ENCODE results near the gene BABAM2.

The BABAM2 gene

GRCh38 chr2:28067602-28068001, 177.1 kb downstream of the BABAM2 start:
- Histone ChIP-seq H3K27me3 (ENCODE audit: control insufficient read depth in 1 of 2, insufficient read depth in 2 of 2, low read length in 2 of 2) (no peaks in the 10 kb centered on the region), H3K36me3 (ENCODE audit: control insufficient read depth in 2 of 2, insufficient read depth in 2 of 2, low read length in 2 of 2) (no peaks in the 10 kb centered on the region), H3K4me3 (ENCODE audit: low read length in 2 of 2) (no peak overlapping the region), H3K4me1 (ENCODE audit: control insufficient read depth, insufficient read depth, low read length) (no peaks in the 10 kb centered on the region), H3K9me3 (ENCODE audit: control insufficient read depth in 2 of 2, low read length in 2 of 2) (no peaks in the 10 kb centered on the region), H3K27ac (ENCODE audit: low read length) (no peak overlapping the region), H3K9ac (ENCODE audit: low read length in 2 of 2) (no peak overlapping the region)

- Histone ChIP-seq H3K9ac (ENCODE audit: low read length in 2 of 2) (no peak overlapping the region), H3K27me3 (ENCODE audit: control insufficient read depth in 1 of 2, insufficient read depth in 2 of 2, low read length in 2 of 2) (no peaks in the 10 kb centered on the region), H3K4me3 (ENCODE audit: low read length in 2 of 2) (no peak overlapping the region), H3K9me3 (ENCODE audit: control insufficient read depth in 2 of 2, low read length in 2 of 2) (no peaks in the 10 kb centered on the region), H3K36me3 (ENCODE audit: control insufficient read depth in 2 of 2, insufficient read depth in 2 of 2, low read length in 2 of 2) (no peaks in the 10 kb centered on the region), H3K4me1 (ENCODE audit: control insufficient read depth, insufficient read depth, low read length) (no peaks in the 10 kb centered on the region), H3K27ac (ENCODE audit: low read length) (no peak overlapping the region)
These were observed 177.6 kb downstream of the BABAM2 start for GRCh38 chr2:28068088-28068487.

- no peak overlapping the region for H3K27ac ChIP-seq (ENCODE audit: low read length)
- no peak overlapping the region for H3K9ac ChIP-seq (ENCODE audit: low read length in 2 of 2)
- H3K4me3 ChIP-seq (ENCODE audit: low read length in 2 of 2), result no peak overlapping the region
- no peaks in the 10 kb centered on the region for H3K27me3 ChIP-seq (ENCODE audit: control insufficient read depth in 1 of 2, insufficient read depth in 2 of 2, low read length in 2 of 2)
- no peaks in the 10 kb centered on the region for H3K4me1 ChIP-seq (ENCODE audit: control insufficient read depth, insufficient read depth, low read length)
- H3K36me3 ChIP-seq (ENCODE audit: control insufficient read depth in 2 of 2, insufficient read depth in 2 of 2, low read length in 2 of 2), result no peaks in the 10 kb centered on the region
- no peaks in the 10 kb centered on the region for H3K9me3 ChIP-seq (ENCODE audit: control insufficient read depth in 2 of 2, low read length in 2 of 2)
These were observed 178.0 kb downstream of the BABAM2 start for GRCh38 chr2:28068527-28068926.

- H3K9me3 ChIP-seq (ENCODE audit: control insufficient read depth in 2 of 2, low read length in 2 of 2), result no peaks in the 10 kb centered on the region
- no peaks in the 10 kb centered on the region for H3K36me3 ChIP-seq (ENCODE audit: control insufficient read depth in 2 of 2, insufficient read depth in 2 of 2, low read length in 2 of 2)
- H3K4me3 ChIP-seq (ENCODE audit: low read length in 2 of 2), result no peak overlapping the region
- H3K27me3 ChIP-seq (ENCODE audit: control insufficient read depth in 1 of 2, insufficient read depth in 2 of 2, low read length in 2 of 2), result no peaks in the 10 kb centered on the region
- no peak overlapping the region for H3K9ac ChIP-seq (ENCODE audit: low read length in 2 of 2)
- H3K27ac ChIP-seq (ENCODE audit: low read length), result no peak overlapping the region
- H3K4me1 ChIP-seq (ENCODE audit: control insufficient read depth, insufficient read depth, low read length), result no peaks in the 10 kb centered on the region
These were observed 180.7 kb downstream of the BABAM2 start for GRCh38 chr2:28071221-28071620.

GRCh38 chr2:28074137-28074536, 183.6 kb downstream of the BABAM2 start:
- Histone ChIP-seq H3K9ac (ENCODE audit: low read length in 2 of 2) (no peak overlapping the region), H3K4me1 (ENCODE audit: control insufficient read depth, insufficient read depth, low read length) (no peaks in the 10 kb centered on the region), H3K27me3 (ENCODE audit: control insufficient read depth in 1 of 2, insufficient read depth in 2 of 2, low read length in 2 of 2) (no peaks in the 10 kb centered on the region), H3K36me3 (ENCODE audit: control insufficient read depth in 2 of 2, insufficient read depth in 2 of 2, low read length in 2 of 2) (no peaks in the 10 kb centered on the region), H3K4me3 (ENCODE audit: low read length in 2 of 2) (no peak overlapping the region), H3K9me3 (ENCODE audit: control insufficient read depth in 2 of 2, low read length in 2 of 2) (no peaks in the 10 kb centered on the region), H3K27ac (ENCODE audit: low read length) (no peak overlapping the region)

GRCh38 chr2:28080911-28081310, 190.4 kb downstream of the BABAM2 start:
- Histone ChIP-seq H3K9ac (ENCODE audit: low read length in 2 of 2) (no peak overlapping the region), H3K4me1 (ENCODE audit: control insufficient read depth, insufficient read depth, low read length) (no peaks in the 10 kb centered on the region), H3K9me3 (ENCODE audit: control insufficient read depth in 2 of 2, low read length in 2 of 2) (no peaks in the 10 kb centered on the region), H3K4me3 (ENCODE audit: low read length in 2 of 2) (no peak overlapping the region), H3K36me3 (ENCODE audit: control insufficient read depth in 2 of 2, insufficient read depth in 2 of 2, low read length in 2 of 2) (no peaks in the 10 kb centered on the region), H3K27me3 (ENCODE audit: control insufficient read depth in 1 of 2, insufficient read depth in 2 of 2, low read length in 2 of 2) (no peaks in the 10 kb centered on the region), H3K27ac (ENCODE audit: low read length) (no peak overlapping the region)

- no peaks in the 10 kb centered on the region for H3K36me3 ChIP-seq (ENCODE audit: control insufficient read depth in 2 of 2, insufficient read depth in 2 of 2, low read length in 2 of 2)
- no peaks in the 10 kb centered on the region for H3K27me3 ChIP-seq (ENCODE audit: control insufficient read depth in 1 of 2, insufficient read depth in 2 of 2, low read length in 2 of 2)
- no peak overlapping the region for H3K9ac ChIP-seq (ENCODE audit: low read length in 2 of 2)
- no peaks in the 10 kb centered on the region for H3K4me1 ChIP-seq (ENCODE audit: control insufficient read depth, insufficient read depth, low read length)
- no peak overlapping the region for H3K27ac ChIP-seq (ENCODE audit: low read length)
- H3K9me3 ChIP-seq (ENCODE audit: control insufficient read depth in 2 of 2, low read length in 2 of 2), result no peaks in the 10 kb centered on the region
- no peak overlapping the region for H3K4me3 ChIP-seq (ENCODE audit: low read length in 2 of 2)
These were observed 191.6 kb downstream of the BABAM2 start for GRCh38 chr2:28082131-28082530.

GRCh38 chr2:28083476-28083875, 192.9 kb downstream of the BABAM2 start:
- no peaks in the 10 kb centered on the region for H3K9me3 ChIP-seq (ENCODE audit: control insufficient read depth in 2 of 2, low read length in 2 of 2)
- no peak overlapping the region for H3K27ac ChIP-seq (ENCODE audit: low read length)
- no peaks in the 10 kb centered on the region for H3K36me3 ChIP-seq (ENCODE audit: control insufficient read depth in 2 of 2, insufficient read depth in 2 of 2, low read length in 2 of 2)
- H3K9ac ChIP-seq (ENCODE audit: low read length in 2 of 2), result no peak overlapping the region
- H3K4me3 ChIP-seq (ENCODE audit: low read length in 2 of 2), result no peak overlapping the region
- no peaks in the 10 kb centered on the region for H3K27me3 ChIP-seq (ENCODE audit: control insufficient read depth in 1 of 2, insufficient read depth in 2 of 2, low read length in 2 of 2)
- H3K4me1 ChIP-seq (ENCODE audit: control insufficient read depth, insufficient read depth, low read length), result no peaks in the 10 kb centered on the region

- Histone ChIP-seq H3K36me3 (ENCODE audit: control insufficient read depth in 2 of 2, insufficient read depth in 2 of 2, low read length in 2 of 2) (no peaks in the 10 kb centered on the region), H3K27me3 (ENCODE audit: control insufficient read depth in 1 of 2, insufficient read depth in 2 of 2, low read length in 2 of 2) (no peaks in the 10 kb centered on the region), H3K9ac (ENCODE audit: low read length in 2 of 2) (no peak overlapping the region), H3K9me3 (ENCODE audit: control insufficient read depth in 2 of 2, low read length in 2 of 2) (no peaks in the 10 kb centered on the region), H3K4me3 (ENCODE audit: low read length in 2 of 2) (no peak overlapping the region), H3K4me1 (ENCODE audit: control insufficient read depth, insufficient read depth, low read length) (no peaks in the 10 kb centered on the region), H3K27ac (ENCODE audit: low read length) (no peak overlapping the region)
These were observed 194.0 kb downstream of the BABAM2 start for GRCh38 chr2:28084564-28084963.

GRCh38 chr2:28085201-28085600, 194.7 kb downstream of the BABAM2 start:
- H3K27ac ChIP-seq (ENCODE audit: low read length), result no peak overlapping the region
- no peaks in the 10 kb centered on the region for H3K4me1 ChIP-seq (ENCODE audit: control insufficient read depth, insufficient read depth, low read length)
- no peaks in the 10 kb centered on the region for H3K36me3 ChIP-seq (ENCODE audit: control insufficient read depth in 2 of 2, insufficient read depth in 2 of 2, low read length in 2 of 2)
- H3K27me3 ChIP-seq (ENCODE audit: control insufficient read depth in 1 of 2, insufficient read depth in 2 of 2, low read length in 2 of 2), result no peaks in the 10 kb centered on the region
- no peaks in the 10 kb centered on the region for H3K9me3 ChIP-seq (ENCODE audit: control insufficient read depth in 2 of 2, low read length in 2 of 2)
- H3K9ac ChIP-seq (ENCODE audit: low read length in 2 of 2), result no peak overlapping the region
- H3K4me3 ChIP-seq (ENCODE audit: low read length in 2 of 2), result no peak overlapping the region

GRCh38 chr2:28086611-28087010, 196.1 kb downstream of the BABAM2 start:
- H3K27ac ChIP-seq (ENCODE audit: low read length), result no peak overlapping the region
- H3K4me1 ChIP-seq (ENCODE audit: control insufficient read depth, insufficient read depth, low read length), result no peaks in the 10 kb centered on the region
- H3K4me3 ChIP-seq (ENCODE audit: low read length in 2 of 2), result no peak overlapping the region
- no peaks in the 10 kb centered on the region for H3K27me3 ChIP-seq (ENCODE audit: control insufficient read depth in 1 of 2, insufficient read depth in 2 of 2, low read length in 2 of 2)
- no peaks in the 10 kb centered on the region for H3K36me3 ChIP-seq (ENCODE audit: control insufficient read depth in 2 of 2, insufficient read depth in 2 of 2, low read length in 2 of 2)
- no peaks in the 10 kb centered on the region for H3K9me3 ChIP-seq (ENCODE audit: control insufficient read depth in 2 of 2, low read length in 2 of 2)
- H3K9ac ChIP-seq (ENCODE audit: low read length in 2 of 2), result no peak overlapping the region

- no peaks in the 10 kb centered on the region for H3K4me1 ChIP-seq (ENCODE audit: control insufficient read depth, insufficient read depth, low read length)
- H3K9ac ChIP-seq (ENCODE audit: low read length in 2 of 2), result no peak overlapping the region
- H3K9me3 ChIP-seq (ENCODE audit: control insufficient read depth in 2 of 2, low read length in 2 of 2), result no peaks in the 10 kb centered on the region
- H3K27ac ChIP-seq (ENCODE audit: low read length), result no peak overlapping the region
- no peaks in the 10 kb centered on the region for H3K27me3 ChIP-seq (ENCODE audit: control insufficient read depth in 1 of 2, insufficient read depth in 2 of 2, low read length in 2 of 2)
- no peaks in the 10 kb centered on the region for H3K36me3 ChIP-seq (ENCODE audit: control insufficient read depth in 2 of 2, insufficient read depth in 2 of 2, low read length in 2 of 2)
- no peak overlapping the region for H3K4me3 ChIP-seq (ENCODE audit: low read length in 2 of 2)
These were observed 198.4 kb downstream of the BABAM2 start for GRCh38 chr2:28088970-28089369.
